GM21515 (cell line): ENCODE measurements around the gene NRL.

Source experiments
- ATAC-seq: cut with Tn5 transposase; IDR thresholded peaks from one replicate; pipeline ENCODE4 v1.9.1; 2021; ENCODE audit not compliant: unreplicated experiment

The NRL gene

GRCh38 chr14:24083462-24083861 is 31.3 kb downstream of the NRL start:
- no peak for ATAC-seq

- no peak for ATAC-seq
Observed at GRCh38 chr14:24082411-24083080, 32.2 kb downstream of the NRL start.

GRCh38 chr14:24081739-24082211 is 33.0 kb downstream of the NRL start:
- ATAC-seq = no peak

- ATAC-seq = peak; percentile 92
Observed at GRCh38 chr14:24080888-24081738, 33.6 kb downstream of the NRL start.

- ATAC-seq = no peak
Observed at GRCh38 chr14:24080142-24080530, 34.6 kb downstream of the NRL start.

- no peak for ATAC-seq
Observed at GRCh38 chr14:24079491-24080141, 35.1 kb downstream of the NRL start.

GRCh38 chr14:24078146-24078545 is 36.6 kb downstream of the NRL start:
- no peak for ATAC-seq

GRCh38 chr14:24077086-24077485 is 37.7 kb downstream of the NRL start:
- ATAC-seq = no peak

- no peak for ATAC-seq
Observed at GRCh38 chr14:24076302-24076601, 38.5 kb downstream of the NRL start.

- ATAC-seq = no peak
Observed at GRCh38 chr14:24075485-24076301, 39.1 kb downstream of the NRL start.

- ATAC-seq = no peak
Observed at GRCh38 chr14:24074625-24075484, 39.9 kb downstream of the NRL start.

GRCh38 chr14:24072881-24073877 is 41.6 kb downstream of the NRL start:
- no peak for ATAC-seq

GRCh38 chr14:24072436-24072835 is 42.3 kb downstream of the NRL start:
- ATAC-seq = no peak

- ATAC-seq = no peak
Observed at GRCh38 chr14:24071836-24072430, 42.8 kb downstream of the NRL start.

GRCh38 chr14:24071144-24071697 is 43.5 kb downstream of the NRL start, which contains the start of gene CPNE6:
Gene CPNE6, plus strand, starts transcription at chr14:24071562. Its CDS starts 1,375 bp downstream, at chr14:24072937.
- no peak for ATAC-seq

GRCh38 chr14:24070285-24071143 is 44.2 kb downstream of the NRL start:
- ATAC-seq = no peak

- ATAC-seq = no peak
Observed at GRCh38 chr14:24069411-24069735, 45.4 kb downstream of the NRL start.
